ENCODE results near the gene UPF1.

DNA sequence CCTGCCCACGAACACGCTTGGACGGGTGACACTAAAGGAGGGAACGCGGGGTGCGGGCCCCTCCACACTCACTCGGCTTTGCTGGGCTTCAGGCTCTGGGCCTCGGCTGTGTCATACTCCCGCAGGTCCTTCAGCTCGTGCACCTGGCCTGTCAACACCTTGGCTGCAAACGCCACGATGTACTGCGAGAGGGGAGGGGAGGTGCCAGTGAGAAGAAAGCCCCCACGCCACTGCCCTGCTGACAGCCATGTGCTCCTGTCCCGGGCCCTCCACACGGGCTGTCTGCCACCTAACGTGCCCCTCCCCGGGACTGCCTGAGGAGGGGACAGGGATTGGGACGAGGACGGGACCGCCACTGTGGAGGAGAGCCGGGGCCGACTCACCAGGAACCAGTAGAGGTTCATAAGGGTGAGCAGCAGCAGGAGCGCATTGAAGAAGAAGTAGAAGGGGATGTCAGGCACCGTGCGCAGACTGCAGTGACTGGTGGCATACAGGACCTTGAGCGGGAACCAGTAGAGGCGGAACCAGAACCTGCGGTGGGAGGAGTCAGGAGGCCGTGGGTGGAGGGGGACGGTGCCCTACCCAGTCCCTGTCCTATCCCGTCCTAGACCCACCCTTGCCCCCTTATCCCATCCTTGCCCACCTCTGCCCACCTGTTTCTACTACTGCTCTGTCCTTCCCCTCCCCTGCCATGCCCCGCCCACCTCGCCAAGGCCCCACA lies 47.3 kb downstream of the UPF1 start:
- TF ChIP-seq, protein P1, sequence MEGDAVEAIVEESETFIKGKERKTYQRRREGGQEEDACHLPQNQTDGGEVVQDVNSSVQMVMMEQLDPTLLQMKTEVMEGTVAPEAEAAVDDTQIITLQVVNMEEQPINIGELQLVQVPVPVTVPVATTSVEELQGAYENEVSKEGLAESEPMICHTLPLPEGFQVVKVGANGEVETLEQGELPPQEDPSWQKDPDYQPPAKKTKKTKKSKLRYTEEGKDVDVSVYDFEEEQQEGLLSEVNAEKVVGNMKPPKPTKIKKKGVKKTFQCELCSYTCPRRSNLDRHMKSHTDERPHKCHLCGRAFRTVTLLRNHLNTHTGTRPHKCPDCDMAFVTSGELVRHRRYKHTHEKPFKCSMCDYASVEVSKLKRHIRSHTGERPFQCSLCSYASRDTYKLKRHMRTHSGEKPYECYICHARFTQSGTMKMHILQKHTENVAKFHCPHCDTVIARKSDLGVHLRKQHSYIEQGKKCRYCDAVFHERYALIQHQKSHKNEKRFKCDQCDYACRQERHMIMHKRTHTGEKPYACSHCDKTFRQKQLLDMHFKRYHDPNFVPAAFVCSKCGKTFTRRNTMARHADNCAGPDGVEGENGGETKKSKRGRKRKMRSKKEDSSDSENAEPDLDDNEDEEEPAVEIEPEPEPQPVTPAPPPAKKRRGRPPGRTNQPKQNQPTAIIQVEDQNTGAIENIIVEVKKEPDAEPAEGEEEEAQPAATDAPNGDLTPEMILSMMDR (IDR thresholded peaks at IDR 0.05; ENCODE audit: insufficient read depth, low read depth, low read length) = no peak
- no peak for TF ChIP-seq EZH2 (IDR thresholded peaks at IDR 0.05; ENCODE audit: insufficient read depth, low read length)

All from astrocyte (in vitro differentiated cells and primary cell).